CD14-positive monocyte (primary cell): ENCODE measurements around the gene ESRRA. TPM values are rescaled to one million over a fixed set of nuclear protein-coding genes. Genes with fewer than 3 reads are reported as not detected.

Experiments
- DNase-seq, 3 donors: peaks; one replicate each; pipeline ENCODE4 v3.0.0-alpha.2; 2011 to 2022
- H2AFZ ChIP-seq: 2 replicates; pipeline ENCODE4 v1.6.0; 2012; ENCODE audit warnings: mild to moderate bottlenecking, low read depth, low read length, inconsistent platforms; ENCODE audit not compliant: insufficient read depth, poor library complexity, severe bottlenecking
- H3K27ac ChIP-seq, 2 donors: 1 replicate in 1 of 2; 2 replicates in 1 of 2; pipeline ENCODE4 v1.5.1; 2012 to 2013; ENCODE audit warnings: low read length in 2 of 2, control low read depth in 1 of 2, inconsistent platforms in 1 of 2, low read depth in 1 of 2, mild to moderate bottlenecking in 1 of 2
- H3K27me3 ChIP-seq, 2 donors: one replicate each; pipeline versions ENCODE4 v1.6.0 to v1.6.1; 2011 to 2013; ENCODE audit warnings: low read length in 2 of 2; ENCODE audit not compliant: control insufficient read depth in 2 of 2, insufficient read depth in 2 of 2
- H3K36me3 ChIP-seq, 2 donors: replicated peaks in 1 of 2; 1 replicate in 1 of 2; 2 replicates in 1 of 2; pipeline versions ENCODE4 v1.5.1 to v1.6.1; 2012 to 2013; ENCODE audit warnings: low read length in 2 of 2, control low read depth in 1 of 2, inconsistent platforms in 1 of 2, mild to moderate bottlenecking in 1 of 2; ENCODE audit not compliant: insufficient read depth in 2 of 2, control insufficient read depth in 1 of 2
- H3K4me1 ChIP-seq, 2 donors: 1 replicate in 1 of 2; 2 replicates in 1 of 2; pipeline versions ENCODE4 v1.5.1 to v1.6.1; 2012 to 2013; ENCODE audit warnings: low read length in 2 of 2, control low read depth in 1 of 2, inconsistent platforms in 1 of 2, mild to moderate bottlenecking in 1 of 2, moderate library complexity in 1 of 2; ENCODE audit not compliant: insufficient read depth in 2 of 2, control insufficient read depth in 1 of 2
- H3K4me2 ChIP-seq: replicated peaks from 2 replicates; pipeline ENCODE3; 2012; ENCODE audit warnings: low read length, moderate library complexity, mild to moderate bottlenecking; ENCODE audit not compliant: poor library complexity, severe bottlenecking; ENCODE audit errors: extremely low read depth
- H3K4me3 ChIP-seq, 3 experiments: fragments of 200-600 bp in 1 of 3; sonication (generic) in 1 of 3; replicated peaks in 1 of 3; 1 replicate in 2 of 3; 2 replicates in 1 of 3; pipeline ENCODE4 v1.5.1; 2011 to 2013; ENCODE audit warnings: low read length in 3 of 3, mild to moderate bottlenecking in 3 of 3, control low read depth in 2 of 3, low read depth in 2 of 3, inconsistent platforms in 1 of 3, moderate library complexity in 1 of 3
- H3K79me2 ChIP-seq: 2 replicates; pipeline ENCODE4 v1.6.0; 2012; ENCODE audit warnings: mild to moderate bottlenecking, control low read depth, inconsistent platforms, low read length, moderate library complexity; ENCODE audit not compliant: insufficient read depth
- H3K9ac ChIP-seq: 2 replicates; pipeline ENCODE4 v1.6.0; 2017; ENCODE audit warnings: low read length, mild to moderate bottlenecking; ENCODE audit not compliant: insufficient read depth, poor library complexity, severe bottlenecking
- H3K9me3 ChIP-seq, 2 donors: replicated peaks in 1 of 2; 1 replicate in 1 of 2; 2 replicates in 1 of 2; pipeline versions ENCODE4 v1.5.1 to v1.6.1; 2012 to 2013; ENCODE audit warnings: low read length in 2 of 2, control low read depth in 1 of 2; ENCODE audit not compliant: control insufficient read depth in 1 of 2, insufficient read depth in 1 of 2
- H4K20me1 ChIP-seq: 2 replicates; pipeline ENCODE4 v1.6.0; 2012; ENCODE audit warnings: mild to moderate bottlenecking, low read length, control low read depth, moderate library complexity; ENCODE audit not compliant: insufficient read depth
- H3K27ac Mint-ChIP-seq, 7 donors: one replicate each; pipeline ENCODE4 v1.8.0; 2020; ENCODE audit warnings: mild to moderate bottlenecking in 7 of 7, mixed read lengths in 7 of 7, moderate library complexity in 6 of 7, inconsistent platforms in 2 of 7
- H3K27me3 Mint-ChIP-seq, 3 donors: one replicate each; pipeline ENCODE4 v1.8.0; 2021 to 2022; ENCODE audit warnings: low read depth in 3 of 3, mild to moderate bottlenecking in 3 of 3, mixed read lengths in 3 of 3, moderate library complexity in 3 of 3, inconsistent platforms in 1 of 3
- H3K36me3 Mint-ChIP-seq, 2 donors: one replicate each; pipeline ENCODE4 v1.8.0; 2020; ENCODE audit warnings: mixed read lengths in 2 of 2, inconsistent platforms in 1 of 2, mild to moderate bottlenecking in 1 of 2
- H3K4me1 Mint-ChIP-seq: one replicate; pipeline ENCODE4 v1.8.0; 2020; ENCODE audit warnings: mild to moderate bottlenecking, mixed read lengths
- H3K4me3 Mint-ChIP-seq, 2 donors: one replicate each; pipeline ENCODE4 v1.8.0; 2020; ENCODE audit warnings: mild to moderate bottlenecking in 2 of 2, mixed read lengths in 2 of 2, moderate library complexity in 1 of 2
- H3K9me3 Mint-ChIP-seq, 7 donors: one replicate each; pipeline ENCODE4 v1.8.0; 2020 to 2022; ENCODE audit warnings: mixed read lengths in 7 of 7, mild to moderate bottlenecking in 6 of 7, moderate library complexity in 6 of 7, inconsistent platforms in 2 of 7
- WGBS: methylation state at CpG from one replicate; pipeline ENCODE4 v1.1.5; 2013; ENCODE audit warnings: missing lambda C conversion rate; ENCODE audit not compliant: insufficient coverage; 5-methylcytosine and 5-hydroxymethylcytosine counted together
- intact Hi-C, 2 donors: fragments of 100-400 bp; cut with micrococcal nuclease; formaldehyde crosslinking; loops; one replicate each; pipeline versions ENCODE4 v1.15.0 to v1.15.1; 2023
- polyA plus RNA-seq, 3 donors: library from polyadenylated mRNA; depleted of rRNA in 1 of 3; unstranded in 2 of 3; stranded (reverse) in 1 of 3; fragments of 300-500 nt in 2 of 3; fragments of >200 nt in 1 of 3; fragmentation: Illumina TruSeq in 2 of 3; gene quantifications; 1 replicate in 2 of 3; 2 replicates in 1 of 3; pipeline ENCODE4 v1.2.3, GENCODE V29; 2012 to 2021
- TF ChIP-seq, protein P1 (sequence below): fragments of 200-600 bp; IDR thresholded peaks from one replicate; pipeline ENCODE4 v1.8.0; 2022; ENCODE audit warnings: antibody characterized with exemption, mild to moderate bottlenecking

ESRRA gene
- polyA plus RNA-seq, 3 donors = 15.3 to 45.7 (median 18.3) TPM

GRCh38 chr11:64291262-64291751 is 14.0 kb upstream of the ESRRA start, which contains the start of gene KCNK4:
Gene KCNK4 (plus strand): TSS chr11:64291302. CDS start chr11:64293019, 1,717 bp downstream.
- Histone ChIP-seq H3K79me2 (no peaks in the 10 kb centered on the region), H2AFZ (no peak within 1 kb of the TSS), H3K4me1 (peaks cover 5 to 19% of the 10 kb centered on the region in 2 donors), H3K4me3 (peak within 1 kb of the TSS in 1 of 3 experiments; percentile 25), H3K9ac (no peak within 1 kb of the TSS), H3K4me2 (peak within 1 kb of the TSS; percentile 54), H3K9me3 (peaks cover 4 to 29% of the 10 kb centered on the region in 2 donors), H3K27me3 (peaks cover 43 to 57% of the 10 kb centered on the region in 2 donors), H3K27ac (no peak within 1 kb of the TSS), H3K36me3 (no peaks in the 10 kb centered on the region), H4K20me1 (no peaks in the 10 kb centered on the region)
- H3K27me3 Mint-ChIP-seq = peaks cover 57 to 76% (median 61%) of the 10 kb centered on the region in 3 donors
- H3K4me3 Mint-ChIP-seq = peak within 1 kb of the TSS in 1 of 2 donors; percentile 81
- H3K9me3 Mint-ChIP-seq = peaks cover 0 to 20% (median 3%) of the 10 kb centered on the region in 7 donors
- TF ChIP-seq, protein P1, sequence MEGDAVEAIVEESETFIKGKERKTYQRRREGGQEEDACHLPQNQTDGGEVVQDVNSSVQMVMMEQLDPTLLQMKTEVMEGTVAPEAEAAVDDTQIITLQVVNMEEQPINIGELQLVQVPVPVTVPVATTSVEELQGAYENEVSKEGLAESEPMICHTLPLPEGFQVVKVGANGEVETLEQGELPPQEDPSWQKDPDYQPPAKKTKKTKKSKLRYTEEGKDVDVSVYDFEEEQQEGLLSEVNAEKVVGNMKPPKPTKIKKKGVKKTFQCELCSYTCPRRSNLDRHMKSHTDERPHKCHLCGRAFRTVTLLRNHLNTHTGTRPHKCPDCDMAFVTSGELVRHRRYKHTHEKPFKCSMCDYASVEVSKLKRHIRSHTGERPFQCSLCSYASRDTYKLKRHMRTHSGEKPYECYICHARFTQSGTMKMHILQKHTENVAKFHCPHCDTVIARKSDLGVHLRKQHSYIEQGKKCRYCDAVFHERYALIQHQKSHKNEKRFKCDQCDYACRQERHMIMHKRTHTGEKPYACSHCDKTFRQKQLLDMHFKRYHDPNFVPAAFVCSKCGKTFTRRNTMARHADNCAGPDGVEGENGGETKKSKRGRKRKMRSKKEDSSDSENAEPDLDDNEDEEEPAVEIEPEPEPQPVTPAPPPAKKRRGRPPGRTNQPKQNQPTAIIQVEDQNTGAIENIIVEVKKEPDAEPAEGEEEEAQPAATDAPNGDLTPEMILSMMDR = no peak
- WGBS = 4% methylated on average over 45 of the region's 45 CpGs
- H3K4me1 Mint-ChIP-seq = peaks cover 13% of the 10 kb centered on the region
- intact Hi-C loops = no loop called here
- DNase-seq = no peak
- H3K27ac Mint-ChIP-seq = no peak within 1 kb of the TSS
- H3K36me3 Mint-ChIP-seq = peaks cover 5 to 15% of the 10 kb centered on the region in 2 donors

GRCh38 chr11:64291752-64292459 is 13.4 kb upstream of the ESRRA start:
- Histone ChIP-seq H3K27ac (no peak overlapping the region), H4K20me1 (no peaks in the 10 kb centered on the region), H3K36me3 (no peaks in the 10 kb centered on the region), H3K9me3 (peaks cover 4 to 35% of the 10 kb centered on the region in 2 donors), H3K4me2 (peak overlapping the region; percentile 54), H3K4me3 (peak overlapping the region in 1 of 3 experiments; percentile 25), H2AFZ (no peak overlapping the region), H3K9ac (no peak overlapping the region), H3K4me1 (peaks cover 5 to 15% of the 10 kb centered on the region in 2 donors), H3K79me2 (no peaks in the 10 kb centered on the region), H3K27me3 (peaks cover 49 to 63% of the 10 kb centered on the region in 2 donors)
- under 1% methylated on average over 95 of the region's 96 CpGs for WGBS
- no peak for DNase-seq
- peaks cover 7% of the 10 kb centered on the region for H3K4me1 Mint-ChIP-seq
- peaks cover 63 to 82% (median 67%) of the 10 kb centered on the region in 3 donors for H3K27me3 Mint-ChIP-seq
- H3K27ac Mint-ChIP-seq = no peak overlapping the region
- intact Hi-C loops = no loop called here
- H3K9me3 Mint-ChIP-seq = peaks cover 0 to 20% (median 3%) of the 10 kb centered on the region in 7 donors
- peak overlapping the region in 1 of 2 donors; percentile 70 for H3K4me3 Mint-ChIP-seq
- H3K36me3 Mint-ChIP-seq = peaks cover 5 to 15% of the 10 kb centered on the region in 2 donors
- TF ChIP-seq, protein P1 = no peak
